GM21367 (cell line): ENCODE results near the gene JAKMIP1.

ENCODE experiments used
- ATAC-seq: cut with Tn5 transposase; IDR thresholded peaks from one replicate; pipeline ENCODE4 v1.9.1; 2021; ENCODE audit not compliant: unreplicated experiment

JAKMIP1 gene

DNA sequence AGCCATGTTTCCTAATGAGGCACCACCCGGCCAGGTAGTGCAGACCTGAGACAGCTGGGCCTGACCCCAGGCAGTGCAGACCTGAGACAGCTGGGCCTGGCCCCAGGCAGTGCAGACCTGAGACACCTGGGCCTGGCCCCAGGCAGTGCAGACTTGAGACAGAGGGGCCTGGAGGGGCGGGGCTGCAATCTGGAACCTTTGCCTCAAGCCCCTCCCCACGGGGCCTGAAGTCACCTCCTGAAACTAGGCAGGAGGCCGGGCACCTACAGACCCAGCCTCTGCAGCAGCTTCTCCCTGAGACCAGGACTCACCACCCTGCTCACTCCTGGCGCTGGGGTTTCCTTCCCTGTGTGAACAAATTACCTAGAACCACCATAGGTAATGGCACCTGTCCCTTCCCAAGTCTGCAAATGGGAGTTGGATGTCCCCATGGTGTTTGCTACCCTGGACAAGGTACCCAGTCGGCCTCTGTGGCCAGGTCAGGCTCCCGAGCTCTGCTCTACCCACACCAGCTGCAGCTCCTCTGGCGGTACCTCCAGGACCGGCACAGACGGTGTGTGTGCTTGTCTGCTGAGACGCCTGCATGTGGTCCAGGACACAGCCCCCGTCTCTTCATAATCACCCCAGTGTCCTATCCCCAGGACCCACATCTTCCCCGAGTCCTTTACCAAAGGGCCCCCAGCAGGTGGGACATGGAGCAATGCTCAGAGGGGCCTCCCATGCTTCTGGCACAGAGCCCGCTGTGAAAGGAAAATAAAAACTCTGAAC lies 129.0 kb downstream of the JAKMIP1 start:
- no peak for ATAC-seq

DNA sequence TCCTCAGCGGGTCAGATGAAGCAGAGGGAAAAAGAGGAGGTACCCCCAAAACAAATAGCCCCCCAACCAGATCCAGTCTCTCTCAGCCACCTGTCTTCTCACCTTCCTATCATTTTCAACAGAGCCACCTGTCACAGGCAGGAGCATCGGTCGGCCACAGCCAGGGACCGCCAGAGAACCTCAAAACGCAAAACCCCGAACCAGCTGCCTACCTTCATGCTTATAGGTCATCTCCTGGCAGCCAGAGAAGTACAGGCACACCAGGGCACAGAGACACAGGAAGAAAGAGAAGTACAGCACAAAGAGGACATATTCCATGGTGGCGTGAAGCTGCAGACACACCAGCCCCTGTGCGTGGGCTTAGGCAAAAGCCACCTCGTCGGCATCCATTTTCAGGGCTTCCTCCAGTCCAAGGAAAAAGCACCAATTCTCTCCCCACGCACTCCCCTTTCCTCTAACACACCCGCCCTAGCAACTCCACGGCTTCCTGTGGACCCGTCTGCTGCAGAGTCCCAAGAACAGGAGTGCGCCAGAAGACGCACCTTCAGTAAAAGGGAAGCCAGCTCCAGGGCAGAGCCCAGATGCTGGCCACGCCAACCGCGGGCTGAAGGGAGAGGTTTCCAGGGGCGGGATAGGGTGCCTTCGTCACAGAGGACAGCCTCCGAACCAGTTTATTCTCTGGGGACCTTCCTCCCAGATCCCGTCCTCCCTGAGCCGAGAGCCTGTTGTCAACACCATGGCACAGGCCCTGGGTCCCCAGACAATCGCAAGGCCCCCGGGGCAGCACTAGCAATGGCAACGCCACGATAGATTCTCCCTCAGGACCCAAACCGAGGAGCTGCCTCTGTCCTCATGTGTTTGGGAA lies 130.3 kb downstream of the JAKMIP1 start:
- no peak for ATAC-seq

DNA sequence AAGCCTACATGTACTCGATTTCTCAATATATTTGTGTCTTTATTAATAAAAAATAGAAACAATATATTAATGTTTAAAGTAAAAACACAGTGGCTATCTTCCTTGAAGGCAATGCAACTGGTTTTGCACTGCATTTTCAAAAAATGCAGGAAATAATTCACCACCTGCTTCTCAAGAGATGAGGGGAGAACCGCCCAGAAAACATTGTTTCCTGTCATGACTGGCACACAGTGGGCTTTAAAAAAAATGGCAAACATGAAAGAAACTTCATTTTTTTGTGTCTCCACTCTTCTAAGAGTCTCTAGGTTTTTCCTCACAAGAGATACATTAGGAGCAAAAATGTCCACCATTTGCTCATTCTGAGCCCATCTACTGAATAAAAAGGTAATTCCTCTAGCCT lies 131.4 kb downstream of the JAKMIP1 start:
- no peak for ATAC-seq

DNA sequence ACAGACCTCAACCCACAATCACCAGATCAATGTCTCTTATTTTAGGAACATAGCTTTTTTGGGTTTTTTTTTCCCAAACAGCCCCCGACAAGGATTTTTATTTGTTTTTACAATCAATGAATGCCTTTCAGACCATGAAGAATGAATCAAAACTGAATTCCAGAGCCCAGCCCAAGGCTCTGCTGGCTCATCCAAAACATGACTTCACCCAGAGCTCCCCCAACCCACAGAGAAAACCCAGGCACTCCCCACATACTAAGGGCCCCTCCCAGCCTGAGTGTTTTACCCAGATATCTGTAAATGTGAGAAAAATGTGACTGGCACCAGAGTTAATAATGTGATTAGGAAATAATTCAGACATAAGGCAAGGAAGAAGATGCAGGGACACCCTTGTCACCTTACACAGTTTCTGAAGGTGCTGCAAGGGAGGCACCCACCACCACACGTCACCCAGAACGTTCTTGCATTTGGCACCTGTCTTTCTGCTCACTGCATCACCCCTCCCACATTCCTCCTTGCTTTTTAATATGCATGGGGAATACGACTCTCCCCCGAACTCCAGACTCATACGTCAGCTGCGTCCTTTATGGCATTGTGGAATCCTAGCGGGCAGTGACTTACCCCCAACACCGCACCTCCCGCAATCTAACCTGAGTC lies 134.3 kb downstream of the JAKMIP1 start:
- no peak for ATAC-seq

DNA sequence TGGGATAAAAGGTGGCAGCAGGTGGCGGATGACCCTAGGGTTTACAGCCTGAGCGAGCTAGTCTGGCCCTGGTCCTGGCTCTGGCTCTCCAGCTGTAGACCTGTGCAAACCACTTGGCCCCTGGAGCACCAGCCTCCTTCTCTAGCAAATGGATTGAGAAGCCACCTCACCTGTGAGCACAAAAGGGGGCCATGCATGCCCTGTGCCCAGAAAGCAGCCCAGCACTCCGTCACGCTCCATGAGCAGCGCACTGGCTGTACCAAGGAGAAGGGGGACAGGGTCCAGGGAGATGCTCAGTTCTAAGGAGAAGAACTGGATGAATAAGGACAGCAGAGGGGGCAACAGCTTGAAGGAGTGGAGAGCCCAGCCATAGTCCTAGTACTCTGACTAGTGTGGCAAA lies 135.2 kb downstream of the JAKMIP1 start:
- no peak for ATAC-seq

DNA sequence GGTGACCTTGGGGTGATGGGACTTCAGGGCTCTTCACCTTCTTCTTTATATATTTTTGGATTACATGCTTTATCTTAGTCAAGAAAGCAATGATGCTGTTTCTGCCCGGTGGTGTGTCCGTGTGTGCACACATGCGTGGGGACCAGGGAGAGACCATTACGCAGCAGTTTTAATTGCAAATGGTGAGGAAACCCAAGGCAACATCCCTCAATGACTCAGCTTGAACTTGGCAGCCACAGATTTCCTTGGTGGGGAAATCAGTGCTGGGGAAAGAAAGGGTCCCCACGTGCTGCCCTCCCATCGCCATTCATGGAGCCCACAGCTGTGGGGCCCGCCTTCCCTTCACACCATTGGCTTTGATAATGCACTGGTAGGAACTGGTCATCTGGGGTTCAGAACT lies 136.0 kb downstream of the JAKMIP1 start:
- no peak for ATAC-seq

DNA sequence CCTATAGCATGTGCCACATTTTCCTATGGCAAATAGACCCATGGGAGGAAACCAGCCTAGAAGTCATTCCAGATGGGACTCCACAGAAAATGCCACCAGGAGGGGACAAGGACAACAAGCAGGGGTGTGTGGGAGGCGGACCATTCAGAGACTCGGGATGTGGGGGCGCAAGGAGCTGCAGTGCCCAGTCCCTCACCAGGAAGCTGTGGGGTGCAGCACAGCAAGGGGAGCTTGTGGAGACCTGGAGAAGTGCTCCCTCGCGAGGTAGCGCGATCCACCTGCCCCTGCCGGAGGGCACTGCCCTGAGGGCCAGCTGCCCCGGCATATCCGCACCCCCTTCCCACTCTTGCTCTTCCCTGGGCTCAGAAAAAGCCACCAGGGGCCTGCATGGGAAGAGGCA lies 136.7 kb downstream of the JAKMIP1 start:
- no peak for ATAC-seq

DNA sequence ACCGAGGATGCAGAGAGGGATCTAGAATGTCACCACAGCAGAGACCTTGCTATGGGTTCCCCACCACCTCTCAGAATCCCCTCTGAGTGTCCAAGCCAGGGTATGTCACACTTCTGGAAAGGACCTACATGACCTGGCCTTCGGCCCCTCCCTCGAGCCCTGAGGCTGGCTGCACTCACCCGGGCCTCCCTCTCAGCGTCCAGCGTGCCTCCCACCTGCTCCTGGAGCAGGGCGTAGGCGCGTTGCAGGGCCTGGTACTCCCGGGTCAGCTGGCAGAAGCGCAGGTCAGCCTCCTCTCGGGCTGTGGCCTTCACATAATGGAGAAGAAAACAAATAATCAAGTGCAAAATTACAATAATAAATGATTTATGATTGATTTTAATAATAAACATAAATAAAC lies 138.2 kb downstream of the JAKMIP1 start:
- no peak for ATAC-seq

DNA sequence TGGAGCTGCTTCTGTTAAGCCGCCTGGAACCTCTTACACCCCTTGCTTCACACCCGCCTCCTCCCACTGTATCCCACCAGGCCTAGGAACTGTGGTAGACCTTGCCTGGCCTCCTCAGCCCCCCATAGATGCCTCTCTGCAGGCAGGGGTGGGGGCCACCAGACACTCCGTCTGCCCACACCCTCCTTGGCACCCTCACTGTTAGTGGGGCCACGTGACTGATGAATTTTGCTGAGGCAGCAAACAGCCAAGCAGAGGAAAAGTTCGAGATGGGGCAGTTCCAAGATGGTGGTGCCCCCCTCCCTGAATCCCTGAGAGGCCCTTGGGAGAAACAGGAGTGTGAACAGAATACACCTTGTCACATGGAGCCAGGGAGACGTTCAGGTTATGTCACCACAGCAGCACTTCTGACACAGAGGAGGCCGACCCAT lies 141.0 kb downstream of the JAKMIP1 start:
- ATAC-seq = no peak

DNA sequence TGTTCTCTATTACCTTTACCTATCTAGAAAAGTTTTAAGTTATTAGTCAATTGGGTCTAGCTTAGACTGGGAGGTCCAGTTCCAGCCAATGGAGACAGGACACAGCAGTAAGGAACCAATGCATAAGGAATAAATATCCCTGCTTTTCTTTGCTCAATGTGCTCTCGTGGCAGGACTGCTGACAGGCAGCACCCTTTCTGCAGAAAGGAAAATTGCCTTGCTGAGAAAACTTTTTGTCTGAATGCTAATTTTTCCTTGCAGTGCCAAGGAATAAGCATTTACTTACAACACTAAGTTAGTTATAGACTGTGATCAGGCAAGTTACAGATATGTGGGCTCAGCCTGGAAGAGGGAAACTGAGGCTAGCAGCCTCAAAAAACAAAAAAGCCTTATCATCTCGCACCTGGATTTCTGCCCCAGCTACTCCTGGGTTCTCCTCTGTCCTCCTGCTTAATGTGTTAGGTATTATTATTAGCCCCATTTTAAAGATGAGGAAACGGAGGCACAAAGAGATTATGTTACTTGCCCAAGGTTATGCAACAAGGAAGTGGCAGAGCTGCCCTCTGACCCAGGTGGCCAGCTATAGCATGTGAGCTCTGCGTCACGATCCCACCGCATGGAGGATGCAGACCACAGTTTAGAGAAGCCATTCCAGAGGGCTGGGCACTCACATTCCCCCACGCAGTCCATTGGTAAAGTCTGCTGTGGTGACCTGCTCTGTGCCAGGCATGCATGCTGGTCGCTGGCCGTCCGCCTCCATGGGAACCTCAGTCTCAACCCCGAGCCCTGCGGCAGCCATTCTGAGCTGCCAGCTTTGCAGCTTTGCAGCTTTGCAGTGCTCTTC lies 141.6 kb downstream of the JAKMIP1 start:
- ATAC-seq = no peak

DNA sequence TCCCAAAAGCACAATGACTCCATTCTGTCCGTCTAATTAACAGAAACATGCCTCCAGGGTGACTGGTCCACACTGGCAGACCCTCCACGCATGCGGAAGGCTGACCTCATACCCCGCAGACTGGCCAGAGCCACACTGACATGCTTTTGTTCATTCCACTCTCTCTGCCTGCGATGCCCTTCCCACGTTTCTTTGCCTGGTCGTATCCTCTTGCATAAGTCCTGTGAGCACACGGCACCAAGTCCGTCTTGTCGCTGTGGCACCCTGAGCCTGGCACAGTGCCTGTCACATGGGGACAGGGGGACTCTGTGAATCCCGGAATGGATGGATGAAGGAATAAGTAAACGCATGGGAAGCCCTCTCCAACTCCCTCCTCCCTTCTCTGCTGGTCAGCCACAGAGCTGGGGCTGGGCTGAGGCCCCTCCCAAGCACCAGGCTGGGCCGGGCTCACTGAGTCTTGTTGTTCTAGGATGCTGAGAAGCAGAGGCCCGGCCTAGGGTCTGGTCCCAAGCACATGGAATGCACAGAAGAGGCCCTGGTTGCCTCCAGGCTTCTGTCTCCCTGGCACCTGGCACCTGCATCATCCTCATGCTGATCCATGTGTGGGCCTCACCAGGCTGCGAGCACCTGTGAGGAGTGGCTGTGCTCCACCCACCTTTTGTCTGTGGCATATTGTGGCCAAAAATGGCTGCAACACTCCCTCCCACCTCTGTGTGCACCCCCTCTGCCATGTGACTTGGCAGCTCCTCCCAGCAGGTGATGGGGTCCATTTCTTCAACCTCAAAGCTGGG lies 143.2 kb downstream of the JAKMIP1 start:
- ATAC-seq = no peak

DNA sequence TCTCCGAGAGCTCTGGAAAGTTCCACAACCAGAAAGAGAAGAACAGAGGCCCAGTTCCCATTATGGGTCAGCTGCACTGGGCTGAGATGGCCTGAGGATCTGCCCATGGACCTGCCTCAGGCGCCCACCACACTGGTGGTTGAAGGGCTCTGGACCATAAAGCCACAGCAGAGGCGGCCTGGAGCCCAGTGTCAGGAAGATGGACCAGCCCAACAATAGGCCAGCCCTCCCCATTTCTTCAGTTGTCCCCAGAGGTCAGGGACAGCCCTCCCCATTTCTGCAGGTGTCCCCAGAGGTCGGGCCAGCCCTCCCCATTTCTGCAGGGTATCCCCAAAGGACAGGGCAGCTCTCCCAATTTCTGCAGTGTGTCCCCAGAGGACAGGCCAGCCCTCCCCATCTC lies 144.9 kb downstream of the JAKMIP1 start:
- ATAC-seq = no peak

DNA sequence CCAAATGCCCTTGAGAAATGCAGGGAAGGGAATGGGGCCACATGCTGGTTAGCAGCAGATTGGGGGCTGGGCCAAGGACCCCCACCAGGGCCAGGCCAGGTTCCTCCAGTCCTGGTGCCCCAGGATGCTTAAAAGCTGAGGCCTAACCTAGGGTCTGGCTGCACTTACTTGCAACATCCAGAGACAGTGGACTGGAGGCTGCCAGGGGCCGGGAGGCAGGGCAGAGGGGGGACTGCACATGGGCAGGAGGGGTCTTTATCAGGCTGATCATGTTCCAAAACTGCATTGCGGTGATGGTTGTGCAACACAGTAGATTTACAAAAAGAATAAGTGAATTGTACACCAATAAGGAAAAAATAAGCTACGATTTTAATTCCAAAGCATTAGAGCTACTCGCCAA lies 145.3 kb downstream of the JAKMIP1 start:
- no peak for ATAC-seq

DNA sequence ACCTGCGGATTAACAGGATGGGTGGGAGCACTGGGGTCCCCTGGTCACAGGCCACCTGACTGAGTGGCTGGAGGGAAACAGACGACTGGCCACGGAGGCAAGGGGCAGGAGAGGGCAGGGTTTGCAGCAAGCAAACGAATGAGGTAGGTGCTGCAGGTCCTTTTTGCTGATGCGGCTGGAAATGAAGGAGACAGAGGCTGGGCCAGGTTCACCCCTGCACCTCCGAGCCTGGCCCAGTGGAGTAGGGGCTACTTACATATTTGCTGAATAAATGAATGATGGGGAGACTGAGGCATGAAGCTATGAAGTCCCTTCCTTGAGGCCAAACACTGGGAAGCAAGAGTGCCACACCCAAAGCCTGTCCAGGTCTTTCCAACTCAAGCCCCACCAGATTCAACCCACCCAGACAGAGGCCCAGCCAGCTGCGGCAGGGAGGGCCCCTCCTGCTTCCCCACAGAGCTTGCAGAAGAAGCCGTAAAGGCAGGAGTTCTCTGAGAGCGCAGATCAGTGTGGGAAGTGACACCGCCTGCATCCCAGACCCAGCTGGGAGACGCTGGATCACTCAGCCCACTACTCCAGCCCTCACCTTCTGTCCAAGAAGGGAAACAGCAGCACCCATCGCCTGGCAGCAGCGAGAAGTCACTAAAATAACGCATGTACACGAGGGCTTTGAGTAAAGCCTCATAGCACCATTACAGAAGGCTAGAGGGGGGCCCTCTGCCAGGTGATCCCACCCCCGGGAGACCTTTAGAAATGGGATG lies 146.0 kb downstream of the JAKMIP1 start:
- ATAC-seq = no peak

DNA sequence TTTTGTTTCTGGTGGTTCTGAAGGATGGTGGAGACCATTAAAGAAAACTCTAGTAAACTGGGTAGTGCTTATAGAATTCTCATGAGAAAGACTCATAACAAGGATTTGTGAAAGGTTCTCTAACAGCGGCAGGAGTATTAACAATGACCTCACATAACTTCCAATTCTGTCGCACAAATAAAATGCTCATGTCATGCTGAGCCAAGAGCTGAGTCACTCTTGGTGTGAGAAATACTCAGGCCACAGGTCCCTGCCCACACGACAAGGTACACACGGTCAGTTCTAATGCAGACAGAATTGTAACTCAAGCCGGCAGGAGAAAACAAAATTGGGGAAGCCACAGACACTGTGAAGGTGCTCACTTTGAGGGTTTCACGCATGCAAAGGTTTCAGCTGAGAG lies 147.7 kb downstream of the JAKMIP1 start:
- ATAC-seq = no peak

DNA sequence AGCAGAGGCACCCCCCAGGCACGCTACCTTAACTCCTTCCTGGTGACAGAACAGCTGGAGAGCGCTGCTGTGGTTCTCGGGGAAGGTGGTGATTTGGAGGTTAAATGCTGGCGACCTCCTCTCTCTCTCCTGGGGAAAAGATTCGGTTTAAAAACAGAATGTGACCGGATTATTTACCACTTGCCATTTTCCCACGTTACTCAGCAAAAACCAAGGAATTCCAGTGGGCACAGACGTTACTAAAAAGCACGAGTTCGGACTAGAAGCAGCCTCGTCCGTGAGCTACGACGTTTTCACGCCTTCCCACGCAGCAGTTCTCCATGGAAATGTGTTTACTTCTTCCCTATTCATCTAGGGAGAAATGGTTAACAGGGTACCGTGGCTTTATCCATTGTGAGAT lies 149.8 kb downstream of the JAKMIP1 start:
- ATAC-seq = no peak

DNA sequence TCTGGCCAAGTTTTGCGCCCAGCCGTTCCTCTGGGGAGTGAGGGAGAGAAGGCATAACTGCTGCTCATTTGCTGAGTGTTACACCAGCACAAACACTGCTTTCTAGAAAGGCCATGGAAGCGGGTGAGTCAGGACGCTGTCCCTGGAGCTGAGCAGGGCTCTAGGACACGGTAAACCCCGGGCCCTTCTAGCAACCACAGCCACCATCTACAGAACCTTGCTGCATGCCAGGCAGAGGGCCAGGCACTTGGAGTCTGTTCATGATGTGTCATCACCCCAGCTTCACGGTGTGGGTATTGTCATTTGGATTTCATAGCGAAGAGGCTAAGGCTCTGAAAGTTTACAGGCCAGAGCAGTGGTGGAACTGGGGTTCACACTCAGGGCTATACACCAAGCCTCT lies 150.4 kb downstream of the JAKMIP1 start:
- no peak for ATAC-seq

DNA sequence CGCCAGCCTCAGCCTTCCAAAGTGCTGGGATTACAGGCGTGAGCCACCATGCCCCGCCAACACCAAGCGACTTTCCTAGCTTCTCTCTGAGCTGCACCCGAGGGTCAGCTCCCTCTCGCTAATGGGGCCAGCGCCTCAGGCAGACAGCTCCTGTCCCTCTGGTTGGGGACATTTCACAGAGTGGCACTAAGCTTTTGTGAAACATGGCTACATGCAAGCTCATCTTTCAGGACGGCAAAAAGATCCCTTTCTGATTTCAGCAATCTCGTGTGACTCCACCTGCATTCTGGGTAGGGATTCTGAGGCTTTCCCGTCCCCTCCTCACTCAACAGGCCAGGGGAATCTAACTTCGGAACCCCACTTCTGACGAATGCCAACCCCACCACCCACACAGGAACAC lies 151.1 kb downstream of the JAKMIP1 start:
- no peak for ATAC-seq

DNA sequence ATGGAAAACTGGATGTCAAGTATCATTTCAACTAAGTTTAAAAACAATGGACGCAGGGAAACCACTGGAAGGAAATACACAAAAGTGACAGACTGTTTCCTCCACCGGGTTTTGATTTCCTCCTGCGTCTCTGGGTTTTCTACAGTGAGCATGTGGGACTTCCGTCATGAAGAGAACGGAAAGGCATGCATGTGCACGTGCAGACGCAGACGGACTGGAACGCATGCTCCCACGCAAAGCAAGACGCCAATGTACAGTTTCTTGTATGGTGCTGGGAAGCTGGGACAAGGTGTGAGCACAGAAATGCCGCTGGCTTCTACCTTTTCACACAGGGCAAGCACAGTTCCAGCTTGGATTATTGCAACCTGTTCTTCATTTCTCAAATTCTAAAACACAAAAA lies 151.8 kb downstream of the JAKMIP1 start:
- ATAC-seq = no peak
